Measurements from ENCODE around the gene CDH4.

Gene CDH4

DNA sequence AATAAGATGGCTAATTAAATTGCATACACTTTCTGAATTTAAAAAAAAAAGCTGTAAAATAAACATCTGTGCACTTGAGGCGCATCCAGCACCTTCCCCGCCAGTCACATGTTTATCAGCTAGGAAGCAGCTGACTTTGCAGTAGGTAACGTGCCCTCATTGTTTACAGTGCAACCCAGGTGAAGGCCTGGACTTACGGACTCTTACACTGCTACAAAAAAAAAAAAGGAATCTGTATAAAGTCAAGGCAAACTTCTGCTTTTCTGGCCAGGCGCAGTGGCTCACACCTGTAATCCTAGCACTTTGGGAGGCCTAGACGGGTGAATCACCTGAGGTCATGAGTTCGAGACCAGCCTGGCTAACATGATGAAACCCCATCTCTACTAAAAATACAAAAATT, 327.8 kb downstream of the CDH4 start:
- H3K4me1 ChIP-seq (ENCODE audit: control insufficient read depth, insufficient read depth, low read length): no peaks in the 10 kb centered on the region
- H3K27me3 ChIP-seq (ENCODE audit: control insufficient read depth, insufficient read depth, low read length): peaks cover 3% of the 10 kb centered on the region
- no peaks in the 10 kb centered on the region for H3K9me3 ChIP-seq (ENCODE audit: control insufficient read depth, insufficient read depth, low read length)
- H3K36me3 ChIP-seq (ENCODE audit: control insufficient read depth, insufficient read depth, low read length): no peaks in the 10 kb centered on the region
- no peak overlapping the region for H3K9ac ChIP-seq (ENCODE audit: low read depth, low read length)
- no peak overlapping the region for H3K4me3 ChIP-seq (ENCODE audit: low read depth, low read length)

DNA sequence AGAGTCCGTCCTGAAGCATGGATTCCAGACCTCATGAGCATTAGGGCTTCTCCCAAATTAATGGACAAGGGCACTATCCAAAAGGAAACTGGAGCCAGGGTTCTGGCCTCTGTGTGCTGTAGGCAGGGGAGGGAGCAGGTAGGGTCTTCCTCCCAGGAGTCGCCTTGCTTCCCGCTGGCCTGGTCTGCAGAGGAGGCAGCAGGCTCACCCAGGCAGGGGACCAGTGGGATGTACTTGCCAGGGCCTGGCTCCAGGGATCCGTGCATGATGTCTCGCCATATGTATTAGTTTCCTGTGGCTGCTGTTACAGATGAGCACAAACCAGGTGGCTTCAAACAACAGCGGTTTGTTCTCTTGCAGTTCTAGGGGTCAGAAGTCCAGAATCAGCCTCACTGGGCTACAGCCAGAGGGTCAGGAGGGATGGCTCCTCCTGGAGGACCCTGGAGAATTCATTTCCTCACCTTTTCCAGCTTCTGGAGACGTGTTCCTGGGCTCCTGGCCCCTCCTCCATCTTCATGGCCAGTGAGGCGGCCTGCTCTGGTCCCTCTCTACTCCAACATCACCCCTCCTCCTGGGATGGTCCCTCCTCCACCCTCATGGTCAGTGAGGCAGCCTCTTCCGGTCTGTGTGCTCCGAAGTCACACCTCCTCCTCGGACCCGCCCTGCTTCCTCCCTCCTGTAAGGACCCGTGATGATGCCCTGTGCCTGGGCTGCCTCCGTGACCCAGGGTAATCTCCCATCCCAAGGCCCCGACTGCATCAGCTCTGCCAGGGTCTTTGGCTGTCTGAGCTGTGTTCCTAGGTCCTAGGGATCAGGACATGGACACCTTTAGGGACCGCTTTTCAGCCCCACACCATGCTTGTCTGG, 329.1 kb downstream of the CDH4 start:
- H3K4me1 ChIP-seq (ENCODE audit: control insufficient read depth, insufficient read depth, low read length): no peaks in the 10 kb centered on the region
- H3K27me3 ChIP-seq (ENCODE audit: control insufficient read depth, insufficient read depth, low read length): no peaks in the 10 kb centered on the region
- H3K4me3 ChIP-seq (ENCODE audit: low read depth, low read length): no peak overlapping the region
- no peaks in the 10 kb centered on the region for H3K36me3 ChIP-seq (ENCODE audit: control insufficient read depth, insufficient read depth, low read length)
- no peak overlapping the region for H3K9ac ChIP-seq (ENCODE audit: low read depth, low read length)
- no peaks in the 10 kb centered on the region for H3K9me3 ChIP-seq (ENCODE audit: control insufficient read depth, insufficient read depth, low read length)

DNA sequence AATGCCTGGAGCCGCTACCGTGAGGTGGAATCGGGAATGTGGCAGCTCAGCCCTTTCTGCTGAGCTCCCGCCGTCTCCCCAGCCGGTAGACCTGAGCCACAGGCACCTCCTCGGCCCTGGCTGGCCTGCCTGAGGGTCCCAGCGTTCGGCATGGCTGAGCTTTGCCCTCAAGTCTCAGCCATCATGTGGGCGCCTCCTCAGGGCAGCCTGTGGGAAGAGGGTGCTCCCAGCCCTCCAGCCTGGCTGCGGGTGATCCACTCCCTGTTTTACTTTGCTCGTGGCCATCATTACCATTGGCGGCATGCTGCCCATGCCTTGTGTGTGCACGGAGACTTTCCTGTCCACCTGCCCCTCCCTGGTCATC, 329.7 kb downstream of the CDH4 start:
- no peaks in the 10 kb centered on the region for H3K4me1 ChIP-seq (ENCODE audit: control insufficient read depth, insufficient read depth, low read length)
- H3K4me3 ChIP-seq (ENCODE audit: low read depth, low read length): no peak overlapping the region
- H3K27me3 ChIP-seq (ENCODE audit: control insufficient read depth, insufficient read depth, low read length): no peaks in the 10 kb centered on the region
- H3K9ac ChIP-seq (ENCODE audit: low read depth, low read length): no peak overlapping the region
- no peaks in the 10 kb centered on the region for H3K9me3 ChIP-seq (ENCODE audit: control insufficient read depth, insufficient read depth, low read length)
- no peaks in the 10 kb centered on the region for H3K36me3 ChIP-seq (ENCODE audit: control insufficient read depth, insufficient read depth, low read length)

DNA sequence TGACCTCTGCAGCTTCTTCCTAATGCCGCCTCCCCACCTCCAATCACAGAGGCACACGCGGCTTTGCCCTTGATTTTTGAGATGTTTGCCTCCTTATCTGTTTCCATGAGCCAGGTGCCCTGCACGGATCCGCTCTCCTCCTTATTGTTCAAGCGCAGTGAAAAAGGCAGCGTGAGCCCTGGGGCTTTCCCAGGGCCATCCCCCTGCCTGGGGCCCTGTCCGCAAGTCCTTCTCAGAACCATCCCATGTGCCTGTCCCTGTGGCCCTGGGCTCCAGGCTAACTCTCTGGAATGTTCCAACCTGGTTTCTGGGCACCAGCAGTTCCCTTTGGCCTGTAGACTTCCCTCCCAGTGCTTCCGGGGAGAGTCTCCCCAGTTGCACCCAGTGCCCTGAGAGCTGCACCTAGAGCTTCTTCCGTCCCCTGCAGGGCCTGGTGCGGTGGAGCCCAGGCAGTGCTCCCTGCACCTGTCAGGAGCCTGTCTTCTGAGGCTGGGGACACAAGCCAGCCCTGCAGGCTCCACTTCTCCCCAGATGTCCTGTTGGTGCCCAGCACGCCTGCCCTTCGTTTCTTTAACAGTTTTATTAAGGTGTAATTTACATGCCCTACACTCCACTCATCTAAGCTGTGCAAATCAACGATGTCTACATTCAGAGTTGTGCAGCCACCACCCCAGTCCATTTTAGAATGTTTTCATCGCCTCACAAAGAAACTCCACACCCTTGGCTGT, 330.3 kb downstream of the CDH4 start:
- Histone ChIP-seq H3K4me3 (ENCODE audit: low read depth, low read length) (no peak overlapping the region), H3K27me3 (ENCODE audit: control insufficient read depth, insufficient read depth, low read length) (no peaks in the 10 kb centered on the region), H3K36me3 (ENCODE audit: control insufficient read depth, insufficient read depth, low read length) (no peaks in the 10 kb centered on the region), H3K9me3 (ENCODE audit: control insufficient read depth, insufficient read depth, low read length) (no peaks in the 10 kb centered on the region), H3K9ac (ENCODE audit: low read depth, low read length) (no peak overlapping the region), H3K4me1 (ENCODE audit: control insufficient read depth, insufficient read depth, low read length) (no peaks in the 10 kb centered on the region)

DNA sequence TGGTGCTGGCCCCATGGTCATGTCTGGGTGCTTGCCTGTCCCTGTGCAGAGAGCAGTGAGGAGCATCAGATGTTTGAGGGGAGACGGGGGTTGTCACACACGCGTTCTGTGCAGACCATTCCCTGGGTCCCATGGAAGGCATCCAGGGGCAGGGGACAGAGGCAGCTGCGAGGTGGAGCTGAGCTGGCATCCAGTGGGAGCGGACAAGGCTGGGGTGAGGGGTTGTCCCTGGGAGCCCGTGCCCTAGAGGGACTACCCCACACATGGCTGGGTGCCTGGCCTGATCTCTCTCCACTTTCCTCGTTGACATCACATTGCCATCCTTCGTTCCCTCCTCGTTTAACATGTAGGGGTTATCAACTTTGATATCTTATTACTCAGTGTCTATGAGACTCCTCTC, 331.3 kb downstream of the CDH4 start:
- Histone ChIP-seq H3K9ac (ENCODE audit: low read depth, low read length) (no peak overlapping the region), H3K4me1 (ENCODE audit: control insufficient read depth, insufficient read depth, low read length) (no peaks in the 10 kb centered on the region), H3K4me3 (ENCODE audit: low read depth, low read length) (no peak overlapping the region), H3K9me3 (ENCODE audit: control insufficient read depth, insufficient read depth, low read length) (no peaks in the 10 kb centered on the region), H3K36me3 (ENCODE audit: control insufficient read depth, insufficient read depth, low read length) (no peaks in the 10 kb centered on the region), H3K27me3 (ENCODE audit: control insufficient read depth, insufficient read depth, low read length) (no peaks in the 10 kb centered on the region)

DNA sequence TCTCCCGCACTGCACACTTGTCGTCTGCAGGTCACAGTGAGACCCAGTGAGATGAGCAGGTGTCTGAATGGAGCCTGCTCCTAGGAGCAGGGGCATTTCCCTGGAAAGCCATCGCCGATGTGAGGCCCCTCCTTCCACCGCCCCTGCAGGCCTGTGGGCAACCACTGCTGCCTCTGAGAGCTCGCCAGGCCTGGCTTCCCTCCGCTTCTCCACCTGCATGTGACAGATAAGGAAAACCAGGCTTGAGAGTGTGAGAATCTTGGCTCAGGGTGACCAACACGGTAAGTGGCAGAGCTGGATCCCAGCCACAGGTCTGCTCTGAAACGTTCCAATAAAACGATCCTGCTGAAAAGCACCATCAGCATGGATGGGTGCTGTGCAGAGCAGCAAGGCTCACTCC, 332.8 kb downstream of the CDH4 start:
- no peak overlapping the region for H3K4me3 ChIP-seq (ENCODE audit: low read depth, low read length)
- no peaks in the 10 kb centered on the region for H3K27me3 ChIP-seq (ENCODE audit: control insufficient read depth, insufficient read depth, low read length)
- no peak overlapping the region for H3K9ac ChIP-seq (ENCODE audit: low read depth, low read length)
- H3K4me1 ChIP-seq (ENCODE audit: control insufficient read depth, insufficient read depth, low read length): no peaks in the 10 kb centered on the region
- no peaks in the 10 kb centered on the region for H3K36me3 ChIP-seq (ENCODE audit: control insufficient read depth, insufficient read depth, low read length)
- no peaks in the 10 kb centered on the region for H3K9me3 ChIP-seq (ENCODE audit: control insufficient read depth, insufficient read depth, low read length)

DNA sequence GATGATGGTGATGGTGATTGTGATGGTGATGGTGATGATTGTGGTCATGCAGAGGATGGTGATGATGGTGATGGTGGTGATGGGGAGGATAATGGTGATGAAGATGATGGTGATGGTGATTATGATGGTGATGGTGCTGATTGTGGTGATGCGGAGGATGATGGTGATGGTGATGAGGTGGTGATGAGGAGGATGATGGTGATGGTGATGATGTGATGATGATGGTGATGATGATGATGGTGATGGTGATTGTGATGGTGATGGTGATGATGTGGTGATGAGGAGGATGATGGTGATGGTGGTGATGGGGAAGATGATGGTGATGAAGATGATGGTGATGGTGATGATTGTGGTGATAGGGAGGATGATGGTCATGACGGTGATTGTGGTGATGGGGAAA, 333.7 kb downstream of the CDH4 start:
- Histone ChIP-seq H3K4me1 (ENCODE audit: control insufficient read depth, insufficient read depth, low read length) (no peaks in the 10 kb centered on the region), H3K27me3 (ENCODE audit: control insufficient read depth, insufficient read depth, low read length) (no peaks in the 10 kb centered on the region), H3K4me3 (ENCODE audit: low read depth, low read length) (no peak overlapping the region), H3K9me3 (ENCODE audit: control insufficient read depth, insufficient read depth, low read length) (no peaks in the 10 kb centered on the region), H3K9ac (ENCODE audit: low read depth, low read length) (no peak overlapping the region), H3K36me3 (ENCODE audit: control insufficient read depth, insufficient read depth, low read length) (no peaks in the 10 kb centered on the region)

DNA sequence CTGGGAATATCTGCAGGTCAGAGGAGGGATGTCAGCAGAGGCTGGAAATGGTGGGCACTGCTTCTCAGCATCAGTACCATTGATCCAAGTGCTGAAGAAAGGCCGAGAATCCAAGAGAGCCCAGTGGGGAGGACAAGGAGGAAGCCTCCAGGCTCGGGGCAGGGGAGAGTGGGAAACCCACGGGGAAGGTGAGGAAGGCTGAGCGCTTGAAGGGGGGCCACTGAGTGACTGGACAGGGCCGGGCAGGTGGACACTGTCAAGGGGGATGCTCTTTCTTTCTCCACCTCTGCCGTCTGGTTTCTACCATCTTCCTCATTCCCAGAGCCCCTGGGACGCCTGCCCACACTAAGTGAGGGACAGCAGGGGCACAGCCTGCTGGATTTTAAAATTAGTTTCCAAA, 335.0 kb downstream of the CDH4 start:
- H3K36me3 ChIP-seq (ENCODE audit: control insufficient read depth, insufficient read depth, low read length): no peaks in the 10 kb centered on the region
- H3K9ac ChIP-seq (ENCODE audit: low read depth, low read length): no peak overlapping the region
- H3K4me1 ChIP-seq (ENCODE audit: control insufficient read depth, insufficient read depth, low read length): no peaks in the 10 kb centered on the region
- no peak overlapping the region for H3K4me3 ChIP-seq (ENCODE audit: low read depth, low read length)
- H3K9me3 ChIP-seq (ENCODE audit: control insufficient read depth, insufficient read depth, low read length): no peaks in the 10 kb centered on the region
- H3K27me3 ChIP-seq (ENCODE audit: control insufficient read depth, insufficient read depth, low read length): no peaks in the 10 kb centered on the region

DNA sequence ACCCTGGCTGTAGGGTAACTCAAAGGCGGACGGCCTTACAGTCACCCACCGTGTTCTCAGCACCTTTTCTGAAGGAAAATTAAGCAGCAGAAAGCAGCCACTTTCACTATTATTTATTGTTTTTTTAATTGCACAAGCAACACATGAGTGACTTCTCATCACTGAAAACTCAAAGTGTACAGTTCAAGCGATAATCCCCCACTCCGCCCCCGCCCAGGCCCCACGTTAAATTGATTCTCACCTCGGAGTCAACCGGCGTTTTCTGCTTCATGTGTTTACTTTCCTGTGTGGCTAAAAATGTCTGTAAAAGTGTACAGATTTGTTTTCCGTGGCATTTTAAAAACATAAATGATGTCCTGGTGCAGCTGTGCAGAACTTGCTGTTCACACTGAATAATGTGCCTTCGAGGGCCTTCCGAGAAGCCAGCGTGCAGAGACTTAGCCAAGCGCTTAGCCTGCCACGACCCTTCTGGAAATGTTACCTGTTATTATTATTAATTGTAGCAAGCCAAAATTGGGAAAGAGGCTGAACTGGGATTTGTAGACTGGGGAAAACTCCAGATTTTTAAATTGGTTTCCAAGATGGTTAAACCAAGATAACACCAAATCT, 335.7 kb downstream of the CDH4 start:
- Histone ChIP-seq H3K27me3 (ENCODE audit: control insufficient read depth, insufficient read depth, low read length) (no peaks in the 10 kb centered on the region), H3K4me3 (ENCODE audit: low read depth, low read length) (no peak overlapping the region), H3K36me3 (ENCODE audit: control insufficient read depth, insufficient read depth, low read length) (no peaks in the 10 kb centered on the region), H3K9ac (ENCODE audit: low read depth, low read length) (no peak overlapping the region), H3K9me3 (ENCODE audit: control insufficient read depth, insufficient read depth, low read length) (no peaks in the 10 kb centered on the region), H3K4me1 (ENCODE audit: control insufficient read depth, insufficient read depth, low read length) (no peaks in the 10 kb centered on the region)

DNA sequence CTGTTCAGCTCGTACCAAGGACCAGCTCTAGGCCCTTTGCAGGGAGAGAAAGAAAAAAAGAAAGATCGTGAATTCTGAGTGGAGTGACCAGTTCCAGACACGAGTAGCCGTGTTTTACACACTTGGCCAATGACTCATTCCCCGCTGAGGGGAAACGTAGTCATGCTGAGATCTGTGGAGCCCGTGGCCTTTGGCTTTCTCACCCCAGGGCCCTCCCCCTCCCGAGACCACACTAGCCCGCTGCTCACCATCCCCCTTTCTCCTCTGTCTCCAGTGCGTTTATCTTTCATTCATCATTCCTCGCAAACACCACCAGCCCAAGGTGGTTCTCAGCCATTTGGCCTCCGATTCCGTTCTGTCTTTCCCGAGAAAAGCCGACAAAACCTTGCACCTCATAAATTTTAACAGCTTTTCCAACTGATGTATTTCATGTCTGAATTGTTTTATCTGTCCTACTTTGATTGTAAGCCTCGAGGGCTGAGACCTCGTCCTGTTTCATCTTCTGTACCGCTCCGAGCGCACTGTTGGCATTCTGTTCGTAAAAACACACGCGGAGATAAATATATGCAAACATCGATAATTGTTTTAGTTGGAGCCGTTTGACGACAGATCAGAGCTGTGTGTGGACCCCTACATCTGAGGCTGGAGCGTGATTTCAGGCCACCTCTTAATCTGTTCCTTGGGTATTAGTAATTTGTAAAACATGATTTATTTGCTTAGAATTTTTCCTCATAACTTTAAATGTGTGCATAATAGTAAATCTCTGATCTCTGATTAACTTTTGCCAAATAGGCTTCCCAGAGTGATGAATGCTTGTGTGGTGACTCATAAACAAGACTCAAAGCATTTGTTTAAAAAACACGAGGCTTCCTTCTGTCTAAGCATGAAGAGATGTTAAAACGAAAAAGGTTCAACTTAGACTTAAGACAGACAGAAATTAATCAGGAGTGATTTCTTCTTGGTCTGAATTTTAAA, 336.6 kb downstream of the CDH4 start:
- no peaks in the 10 kb centered on the region for H3K27me3 ChIP-seq (ENCODE audit: control insufficient read depth, insufficient read depth, low read length)
- no peaks in the 10 kb centered on the region for H3K36me3 ChIP-seq (ENCODE audit: control insufficient read depth, insufficient read depth, low read length)
- no peaks in the 10 kb centered on the region for H3K9me3 ChIP-seq (ENCODE audit: control insufficient read depth, insufficient read depth, low read length)
- no peak overlapping the region for H3K9ac ChIP-seq (ENCODE audit: low read depth, low read length)
- H3K4me1 ChIP-seq (ENCODE audit: control insufficient read depth, insufficient read depth, low read length): no peaks in the 10 kb centered on the region
- H3K4me3 ChIP-seq (ENCODE audit: low read depth, low read length): no peak overlapping the region

DNA sequence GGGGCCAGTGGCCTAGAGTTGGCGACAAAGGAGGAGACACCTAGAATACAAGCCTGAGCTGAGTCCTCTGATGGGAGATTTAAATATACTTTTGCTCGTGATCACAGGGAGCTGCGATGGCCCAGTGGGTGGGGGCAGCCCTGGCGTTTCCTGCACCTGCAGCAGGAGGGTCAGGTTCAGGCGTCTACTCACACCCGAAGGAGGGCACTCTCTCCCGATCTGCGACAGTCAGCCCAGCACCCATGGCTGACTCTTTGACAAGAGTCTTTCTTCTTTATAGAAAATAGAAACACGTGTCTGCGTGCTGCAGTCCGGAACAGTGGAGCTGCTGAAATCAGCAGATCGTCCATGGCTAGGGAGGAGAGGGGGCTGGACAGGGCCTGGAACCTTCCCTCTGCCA, 338.2 kb downstream of the CDH4 start:
- H3K9ac ChIP-seq (ENCODE audit: low read depth, low read length): no peak overlapping the region
- H3K9me3 ChIP-seq (ENCODE audit: control insufficient read depth, insufficient read depth, low read length): no peaks in the 10 kb centered on the region
- no peaks in the 10 kb centered on the region for H3K27me3 ChIP-seq (ENCODE audit: control insufficient read depth, insufficient read depth, low read length)
- H3K36me3 ChIP-seq (ENCODE audit: control insufficient read depth, insufficient read depth, low read length): no peaks in the 10 kb centered on the region
- no peaks in the 10 kb centered on the region for H3K4me1 ChIP-seq (ENCODE audit: control insufficient read depth, insufficient read depth, low read length)
- no peak overlapping the region for H3K4me3 ChIP-seq (ENCODE audit: low read depth, low read length)
